Pancreas (tissue), 10 donors: ENCODE results near the gene FMNL2. TPM values are rescaled to one million over a fixed set of nuclear protein-coding genes. Genes with fewer than 3 reads are reported as not detected.
A peak's percentile ranks its signal among the peaks of the same experiment; 100 is the strongest.

Source experiments
- ATAC-seq, 4 donors: fragments of 200-7000 bp; cut with Tn5 transposase; one replicate each; pipeline versions ENCODE4 v1.8.0 to v1.9.1; 2020; ENCODE audit warnings: mild to moderate bottlenecking in 4 of 4, moderate library complexity in 4 of 4
- DNase-seq, 6 donors: peaks; one replicate each; pipeline ENCODE4 v3.0.0-alpha.2; 2020
- FAIRE-seq: peaks from 2 replicates; lab custom pipeline; 2012; peaks lifted over from hg19 to GRCh38; lab: Jason Lieb, UNC
- H3K27ac ChIP-seq, 4 donors: fragments of 200-600 bp; sonication (generic); 1 replicate in 3 of 4; 2 replicates in 1 of 4; pipeline versions ENCODE4 v1.5.0 to v1.8.0; 2020
- H3K27me3 ChIP-seq, 4 donors: fragments of 200-600 bp; one replicate each; pipeline ENCODE4 v1.8.0; 2021
- H3K36me3 ChIP-seq, 3 donors: fragments of 200-600 bp; sonication (generic) in 1 of 3; one replicate each; pipeline versions ENCODE4 v1.5.0 to v1.8.0; 2020 to 2021
- H3K4me1 ChIP-seq, 3 donors: fragments of 200-600 bp; one replicate each; pipeline ENCODE4 v1.8.0; 2021
- H3K4me3 ChIP-seq, 4 donors: fragments of 200-600 bp; sonication (generic) in 2 of 4; one replicate each; pipeline versions ENCODE4 v1.5.0 to v1.8.0; 2020 to 2021
- H3K9me3 ChIP-seq, 4 donors: fragments of 200-600 bp; one replicate each; pipeline ENCODE4 v1.8.0; 2021
- CTCF ChIP-seq, 4 donors: fragments of 200-600 bp; sonication (generic) in 3 of 4; IDR thresholded peaks; one replicate each; pipeline versions ENCODE4 v1.5.0 to v1.8.0; 2021; ENCODE audit warnings: antibody characterized with exemption in 4 of 4
- WGBS, 2 donors: extraction: QIAGEN DNeasy Blood & Tissue Kit; methylation state at CpG; one replicate each; pipeline ENCODE4 v1.1.7; 2013; 5-methylcytosine and 5-hydroxymethylcytosine counted together
- intact Hi-C, 3 donors: fragments of 100-400 bp; cut with DNase I; formaldehyde crosslinking; loops; one replicate each; pipeline versions ENCODE4 v1.11.1 to v1.14.2; 2022
- polyA plus RNA-seq, 2 donors: library from polyadenylated mRNA; stranded (reverse); fragments of 200-250 nt; gene quantifications; one replicate each; pipeline ENCODE4 v1.2.3, GENCODE V29; 2013
- total RNA-seq, 6 donors: library from RNA; stranded (reverse); fragmentation: NEBNext Ultra II Directional in 4 of 6; extraction: Animal tissue kit (Norgen Biotek cat#: 25700) in 4 of 6; gene quantifications; one replicate each; pipeline versions ENCODE4 v1.2.1 to v1.2.4, GENCODE V29; 2021 to 2023
- donor health status: healthy with polysubstance abuse.
- donor health status: DM: no; HTN: no; CAD: no; lungs with moderate emphysema.
- donor health status: DM: no; HTN: no; CAD: no.
- donor health status: control.
- donor health status: control.
- donor health status: Bipolar disorder and iron deficiency.
- donor health status: DM: yes; HTN: yes; CAD: no.
- donor health status: DM: no; HTN: no; CAD: no.
- donor health status: DM: no; HTN: no; CAD: no.
- donor health status: DM: yes; HTN: yes; CAD: no.

Gene FMNL2
- total and polyA plus RNA-seq, 8 donors: 7.5 to 22.3 (median 11.3) TPM

- intact Hi-C loops: no loop called here
- no peaks in the 10 kb centered on the region for H3K36me3 ChIP-seq
- ATAC-seq: no peak
- no peak overlapping the region for H3K4me3 ChIP-seq
- no peak for TF ChIP-seq CTCF (IDR thresholded peaks at IDR 0.05)
- no peaks in the 10 kb centered on the region for H3K27me3 ChIP-seq
- 79% methylated on average over 2 of the region's 2 CpGs for WGBS, 2 donors
- no peak for FAIRE-seq
- no peak overlapping the region for H3K27ac ChIP-seq
- H3K4me1 ChIP-seq: no peaks in the 10 kb centered on the region
- H3K9me3 ChIP-seq: no peaks in the 10 kb centered on the region
- no peak for DNase-seq
Observed at GRCh38 chr2:152328013-152328412, 7.0 kb upstream of the FMNL2 start.

- H3K36me3 ChIP-seq: no peaks in the 10 kb centered on the region
- H3K4me3 ChIP-seq: no peak overlapping the region
- intact Hi-C loops: no loop called here
- no peak for TF ChIP-seq CTCF (IDR thresholded peaks at IDR 0.05)
- H3K9me3 ChIP-seq: no peaks in the 10 kb centered on the region
- no peak for FAIRE-seq
- no peak overlapping the region for H3K27ac ChIP-seq
- no peak for ATAC-seq
- H3K4me1 ChIP-seq: peaks cover 0 to 2% (median 0%) of the 10 kb centered on the region in 3 donors
- DNase-seq: no peak
- no peaks in the 10 kb centered on the region for H3K27me3 ChIP-seq
- WGBS, 2 donors: 71 to 79% methylated on average over 4 of the region's 4 CpGs
Observed at GRCh38 chr2:152330235-152330866, 4.6 kb upstream of the FMNL2 start.

- ATAC-seq: no peak
- no peaks in the 10 kb centered on the region for H3K9me3 ChIP-seq
- TF ChIP-seq CTCF (IDR thresholded peaks at IDR 0.05): no peak
- intact Hi-C loops: no loop called here
- no peaks in the 10 kb centered on the region for H3K27me3 ChIP-seq
- H3K27ac ChIP-seq: peak overlapping the region; percentile 51 to 85 (median 67)
- H3K36me3 ChIP-seq: no peaks in the 10 kb centered on the region
- 1 to 3% methylated on average over 11 of the region's 11 CpGs for WGBS, 2 donors
- peak overlapping the region; percentile 75 to 96 (median 95) for H3K4me3 ChIP-seq
- H3K4me1 ChIP-seq: peaks cover 0 to 3% (median 0%) of the 10 kb centered on the region in 3 donors
- no peak for DNase-seq
- no peak for FAIRE-seq
Observed at GRCh38 chr2:152334701-152335015, 316 bp upstream of the FMNL2 start.

GRCh38 chr2:152335726-152336118 lies 748 bp downstream of the FMNL2 start:
- 0% methylated on average over 16 to 35 of the region's 35 CpGs for WGBS, 2 donors

More at GRCh38 chr2:152335726-152336118, 748 bp downstream of the FMNL2 start:
- Histone ChIP-seq H3K27ac (peak overlapping the region; percentile 51 to 85 (median 67)), H3K4me1 (peaks cover 0 to 5% (median 0%) of the 10 kb centered on the region in 3 donors), H3K4me3 (peak overlapping the region; percentile 75 to 96 (median 95)), H3K36me3 (no peaks in the 10 kb centered on the region), H3K9me3 (no peaks in the 10 kb centered on the region), H3K27me3 (no peaks in the 10 kb centered on the region)
- ATAC-seq: peak; percentile 4 to 26 (median 22)
- TF ChIP-seq CTCF (IDR thresholded peaks at IDR 0.05): no peak
- FAIRE-seq: no peak
- intact Hi-C loops: no loop called here
- DNase-seq: peak in 4 of 6 donors; percentile 21 to 76 (median 38)
